ENCODE measurements around the gene GNAI1.
"Not testable (repeated sequence)": the region's sequence is repeated elsewhere in the genome, so short reads cannot be mapped to it uniquely, and the experiment has no call there.

DNA sequence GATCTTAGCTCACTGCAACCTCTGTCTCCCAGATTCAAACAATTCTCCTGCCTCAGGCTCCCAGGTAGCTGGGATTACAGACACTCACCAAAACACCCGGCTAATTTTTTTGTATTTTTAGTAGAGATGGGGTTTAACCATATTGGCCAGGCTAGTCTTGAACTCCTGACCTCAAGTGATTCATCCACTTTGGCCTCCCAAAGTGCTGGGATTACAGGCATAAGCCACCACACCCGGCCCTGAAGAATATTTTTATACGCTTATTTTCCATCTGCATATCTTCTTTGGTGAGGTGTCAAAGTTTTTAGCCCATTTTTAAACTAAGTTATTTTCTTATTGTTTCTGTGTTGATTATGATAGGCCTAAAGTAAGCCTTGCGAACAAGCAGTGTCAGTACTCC lies 23.1 kb downstream of the GNAI1 start:
- TF ChIP-seq, protein P1, sequence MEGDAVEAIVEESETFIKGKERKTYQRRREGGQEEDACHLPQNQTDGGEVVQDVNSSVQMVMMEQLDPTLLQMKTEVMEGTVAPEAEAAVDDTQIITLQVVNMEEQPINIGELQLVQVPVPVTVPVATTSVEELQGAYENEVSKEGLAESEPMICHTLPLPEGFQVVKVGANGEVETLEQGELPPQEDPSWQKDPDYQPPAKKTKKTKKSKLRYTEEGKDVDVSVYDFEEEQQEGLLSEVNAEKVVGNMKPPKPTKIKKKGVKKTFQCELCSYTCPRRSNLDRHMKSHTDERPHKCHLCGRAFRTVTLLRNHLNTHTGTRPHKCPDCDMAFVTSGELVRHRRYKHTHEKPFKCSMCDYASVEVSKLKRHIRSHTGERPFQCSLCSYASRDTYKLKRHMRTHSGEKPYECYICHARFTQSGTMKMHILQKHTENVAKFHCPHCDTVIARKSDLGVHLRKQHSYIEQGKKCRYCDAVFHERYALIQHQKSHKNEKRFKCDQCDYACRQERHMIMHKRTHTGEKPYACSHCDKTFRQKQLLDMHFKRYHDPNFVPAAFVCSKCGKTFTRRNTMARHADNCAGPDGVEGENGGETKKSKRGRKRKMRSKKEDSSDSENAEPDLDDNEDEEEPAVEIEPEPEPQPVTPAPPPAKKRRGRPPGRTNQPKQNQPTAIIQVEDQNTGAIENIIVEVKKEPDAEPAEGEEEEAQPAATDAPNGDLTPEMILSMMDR (conservative IDR thresholded peaks at IDR 0.05 in 1 of 2, IDR thresholded peaks at IDR 0.05 in 1 of 2; ENCODE audit: extremely low read depth in 1 of 2, insufficient read depth in 1 of 2, low read depth in 1 of 2, low read length in 2 of 2) = not testable (repeated sequence)
- TF ChIP-seq EZH2 (IDR thresholded peaks at IDR 0.05; ENCODE audit: borderline replicate concordance, low read length) = not testable (repeated sequence)

Measured in mammary epithelial cell (primary cell).